ENCODE results near the gene FAM240B.

GRCh38 chr9:38683336-38683735, 36.6 kb downstream of the FAM240B start:
- TF ChIP-seq POLR2A (IDR thresholded peaks at IDR 0.05; ENCODE audit: low read depth, low read length): no peak
- no peak for TF ChIP-seq CTCF (conservative IDR thresholded peaks at IDR 0.05; ENCODE audit: low read depth, low read length)
